Measurements from ENCODE around the gene ZBED2.

Gene ZBED2

GRCh38 chr3:111601810-111602209 is 6.7 kb upstream of the ZBED2 start:
- DNase-seq: no peak

GRCh38 chr3:111598552-111598951 is 3.4 kb upstream of the ZBED2 start:
- no peak for DNase-seq

GRCh38 chr3:111598139-111598538 is 3.0 kb upstream of the ZBED2 start:
- DNase-seq: no peak

- no peak for DNase-seq
Measured at GRCh38 chr3:111596328-111596727, 1.2 kb upstream of the ZBED2 start.

- DNase-seq: no peak
Measured at GRCh38 chr3:111594781-111595180, 365 bp downstream of the ZBED2 start.

- no peak for DNase-seq
Measured at GRCh38 chr3:111594205-111594604, 941 bp downstream of the ZBED2 start.

- DNase-seq: no peak
Measured at GRCh38 chr3:111593666-111594065, 1.5 kb downstream of the ZBED2 start.

- DNase-seq: no peak
Measured at GRCh38 chr3:111592936-111593335, 2.2 kb downstream of the ZBED2 start.

- DNase-seq: no peak
Measured at GRCh38 chr3:111592143-111592542, 3.0 kb downstream of the ZBED2 start.

- no peak for DNase-seq
Measured at GRCh38 chr3:111591555-111591954, 3.6 kb downstream of the ZBED2 start.

- DNase-seq: no peak
Measured at GRCh38 chr3:111590143-111590491, 5.0 kb downstream of the ZBED2 start.

GRCh38 chr3:111589303-111590142 is 5.6 kb downstream of the ZBED2 start:
- DNase-seq: no peak

GRCh38 chr3:111588527-111588926 is 6.6 kb downstream of the ZBED2 start:
- no peak for DNase-seq

GRCh38 chr3:111585217-111585616 is 9.9 kb downstream of the ZBED2 start:
- DNase-seq: no peak

- no peak for DNase-seq
Measured at GRCh38 chr3:111584744-111585143, 10.4 kb downstream of the ZBED2 start.

GRCh38 chr3:111582120-111582474 is 13.0 kb downstream of the ZBED2 start:
- no peak for DNase-seq

GRCh38 chr3:111581403-111582119 is 13.6 kb downstream of the ZBED2 start:
- no peak for DNase-seq

- no peak for DNase-seq
Measured at GRCh38 chr3:111579495-111579894, 15.7 kb downstream of the ZBED2 start.

- no peak for DNase-seq
Measured at GRCh38 chr3:111578867-111579266, 16.3 kb downstream of the ZBED2 start.

GRCh38 chr3:111577798-111578685 is 17.1 kb downstream of the ZBED2 start:
- DNase-seq: peak; percentile 20

GRCh38 chr3:111577113-111577512 is 18.0 kb downstream of the ZBED2 start:
- DNase-seq: no peak

- no peak for DNase-seq
Measured at GRCh38 chr3:111571907-111572460, 23.2 kb downstream of the ZBED2 start.

- DNase-seq: no peak
Measured at GRCh38 chr3:111571282-111571681, 23.9 kb downstream of the ZBED2 start.

All from NCI-H748 treated with DMSO at 0.1 percent for 48 hours (cell line).